ENCODE results near the gene RAD9B. TPM values are rescaled to one million over a fixed set of nuclear protein-coding genes. Genes with fewer than 3 reads are reported as not detected.

Gene RAD9B
- total RNA-seq: 0.16 and 0.25 TPM in 2 replicates

DNA sequence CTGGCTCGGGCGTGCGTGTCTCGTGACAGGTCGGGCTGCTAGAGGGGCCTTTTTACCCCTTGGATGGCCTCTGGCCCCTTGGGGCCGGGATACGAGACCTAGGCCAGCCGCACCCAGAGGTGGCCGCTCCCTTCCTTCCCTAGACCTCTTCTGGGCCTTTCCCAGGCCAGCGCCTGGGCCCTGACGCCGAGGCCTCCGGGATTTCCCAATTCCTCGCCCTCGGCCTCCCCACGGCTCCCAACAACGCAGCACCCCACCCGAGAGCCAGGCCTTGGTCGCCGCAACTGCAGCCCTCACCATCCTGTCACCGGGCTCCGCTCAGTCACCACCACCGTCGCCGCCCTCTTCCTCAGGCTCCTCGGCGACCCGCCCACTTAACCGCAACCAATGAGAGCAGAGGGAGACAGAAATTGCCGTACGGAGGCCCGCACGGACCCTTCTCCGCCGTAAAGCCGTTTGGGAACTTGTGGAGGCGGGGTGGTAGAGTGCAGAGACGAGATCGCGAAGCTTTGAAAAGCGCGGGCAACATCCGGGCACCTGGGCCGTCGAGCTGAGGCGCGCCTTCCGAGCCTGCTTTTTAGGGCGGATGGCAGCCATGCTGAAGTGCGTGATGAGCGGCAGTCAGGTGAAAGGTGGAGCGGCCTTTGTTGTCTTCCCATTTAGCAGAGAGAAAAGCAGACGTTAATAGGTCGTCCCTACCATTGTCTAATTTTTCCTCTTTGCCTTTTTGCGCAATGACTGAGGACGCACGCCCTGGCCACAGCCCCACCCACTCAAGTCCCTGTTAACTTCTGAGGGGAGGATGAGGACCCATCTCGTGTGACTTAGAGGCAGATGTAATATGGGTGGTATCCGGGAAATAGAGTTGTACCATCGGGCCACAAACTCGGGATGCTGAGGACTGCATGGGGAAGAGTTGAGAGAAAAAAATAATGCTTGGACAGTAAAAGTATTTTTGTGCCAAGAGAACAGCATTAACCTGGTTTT, at the start of gene RAD9B, which contains the start of gene VPS29:
Gene RAD9B (plus strand): TSS at position 580 of the 987 bp plus-strand sequence. CDS start 7 bp downstream, at position 587.
Gene VPS29 (minus strand): TSS at position 360 of the 987 bp plus-strand sequence. CDS start 60 bp downstream, at position 300.

GRCh38 chr12:110468214-110469048, 33.7 kb upstream of the RAD9B start, which contains the start of the genes FAM216A and GPN3:
Gene FAM216A, plus strand, starts transcription at chr12:110468845. Its CDS starts 31 bp downstream, at chr12:110468876.
Gene GPN3, minus strand, starts transcription at chr12:110468257. Its CDS starts 54 bp downstream, at chr12:110468203.

Other genes starting within 250 kb of the RAD9B start
- gene ATP2A2, start 221.1 kb upstream of the RAD9B start, total RNA-seq: 114 and 123 TPM in 2 replicates
- 29.8 and 39.6 TPM in 2 replicates for gene ANAPC7, start 98.6 kb upstream of the RAD9B start, total RNA-seq
- gene ARPC3, start 52.0 kb upstream of the RAD9B start, total RNA-seq: 306 and 650 TPM in 2 replicates
- 7.2 and 16.0 TPM in 2 replicates for gene GPN3, start 34.1 kb upstream of the RAD9B start, total RNA-seq
- 9.0 and 21.2 TPM in 2 replicates for gene FAM216A, start 33.5 kb upstream of the RAD9B start, total RNA-seq
- gene VPS29, start 220 bp upstream of the RAD9B start, total RNA-seq: 64.5 and 103 TPM in 2 replicates
- 7.2 and 9.6 TPM in 2 replicates for gene PPTC7, start 81.0 kb downstream of the RAD9B start, total RNA-seq
- 23.0 and 41.2 TPM in 2 replicates for gene TCTN1, start 111.8 kb downstream of the RAD9B start, total RNA-seq
- gene HVCN1, start 186.8 kb downstream of the RAD9B start, total RNA-seq: 2.3 and 3.5 TPM in 2 replicates
- 51.5 and 92.9 TPM in 2 replicates for gene PPP1CC, start 240.6 kb downstream of the RAD9B start, total RNA-seq

Measured in mesangial cell (primary cell).